OCI-LY3 (cell line): Measurements from ENCODE around the gene SCD5.

Source experiments
- H2AFZ ChIP-seq: fragments of 200-600, 300-600 bp; shearing (Covaris generic); 2 replicates; pipeline ENCODE4 v1.6.0; 2014; ENCODE audit warnings: antibody characterized with exemption, low read depth, low read length
- H3K27ac ChIP-seq: fragments of 200-600, 300-600 bp; sonication (generic); 2 replicates; pipeline ENCODE4 v1.5.1; 2014; ENCODE audit warnings: mild to moderate bottlenecking, low read length, moderate library complexity, mixed read lengths
- H3K27me3 ChIP-seq: fragments of 200-600, 300-600 bp; sonication (generic); 2 replicates; pipeline ENCODE4 v1.6.1; 2014; ENCODE audit warnings: low read depth, low read length, mixed read lengths
- H3K36me3 ChIP-seq: fragments of 200-600, 300-600 bp; sonication (generic); replicated peaks from 2 replicates; pipeline ENCODE3; 2014; ENCODE audit warnings: low read depth, low read length, mixed read lengths
- H3K4me1 ChIP-seq: fragments of 300-600, 200-600 bp; sonication (generic); 2 replicates; pipeline ENCODE4 v1.6.1; 2014; ENCODE audit warnings: low read length, mixed read lengths
- H3K4me2 ChIP-seq: fragments of 200-600, 300-600 bp; sonication (generic); 2 replicates; pipeline ENCODE4 v1.6.1; 2014; ENCODE audit warnings: low read length, mixed read lengths
- H3K4me3 ChIP-seq: fragments of 300-600, 200-600 bp; sonication (generic); 2 replicates; pipeline ENCODE4 v1.5.1; 2014; ENCODE audit warnings: antibody characterized with exemption, mild to moderate bottlenecking, low read length, moderate library complexity
- H3K79me2 ChIP-seq: fragments of 300-600, 200-600 bp; shearing (Covaris generic); 2 replicates; pipeline ENCODE4 v1.6.1; 2014; ENCODE audit warnings: mild to moderate bottlenecking, low read length, mixed read lengths
- H3K9ac ChIP-seq: fragments of 300-600, 200-600 bp; shearing (Covaris generic); 2 replicates; pipeline ENCODE4 v1.6.0; 2014; ENCODE audit warnings: mild to moderate bottlenecking, low read length, moderate library complexity
- H3K9me3 ChIP-seq: fragments of 200-600, 300-600 bp; shearing (Covaris generic); 2 replicates; pipeline ENCODE4 v1.6.1; 2014; ENCODE audit warnings: low read length, mixed read lengths; ENCODE audit not compliant: insufficient read depth
- H4K20me1 ChIP-seq: fragments of 200-600, 300-600 bp; sonication (generic); 2 replicates; pipeline ENCODE4 v1.6.1; 2016; ENCODE audit warnings: low read length, mixed read lengths; ENCODE audit not compliant: insufficient read depth
- EZH2phosphoT487 ChIP-seq: fragments of 200-600 bp; shearing (Covaris generic); IDR thresholded peaks from 2 replicates; pipeline ENCODE4 v1.6.1; 2018; ENCODE audit warnings: antibody characterized with exemption, mixed run types, low read depth
- TF ChIP-seq, protein P1 (sequence below): fragments of 200-600, 300-600 bp; sonication (generic); IDR thresholded peaks from 2 replicates; pipeline ENCODE4 v1.5.1; 2014; ENCODE audit warnings: antibody characterized with exemption, low read length, low read depth

The SCD5 gene

GRCh38 chr4:82787342-82787741 is 11.3 kb downstream of the SCD5 start:
- H3K4me3 ChIP-seq = no peak overlapping the region
- H4K20me1 ChIP-seq = no peaks in the 10 kb centered on the region
- H3K4me1 ChIP-seq = no peaks in the 10 kb centered on the region
- no peaks in the 10 kb centered on the region for H3K79me2 ChIP-seq
- H3K4me2 ChIP-seq = no peak overlapping the region
- H3K27me3 ChIP-seq = peaks cover 7% of the 10 kb centered on the region
- no peak overlapping the region for H3K27ac ChIP-seq
- no peak for TF ChIP-seq EZH2phosphoT487
- TF ChIP-seq, protein P1, sequence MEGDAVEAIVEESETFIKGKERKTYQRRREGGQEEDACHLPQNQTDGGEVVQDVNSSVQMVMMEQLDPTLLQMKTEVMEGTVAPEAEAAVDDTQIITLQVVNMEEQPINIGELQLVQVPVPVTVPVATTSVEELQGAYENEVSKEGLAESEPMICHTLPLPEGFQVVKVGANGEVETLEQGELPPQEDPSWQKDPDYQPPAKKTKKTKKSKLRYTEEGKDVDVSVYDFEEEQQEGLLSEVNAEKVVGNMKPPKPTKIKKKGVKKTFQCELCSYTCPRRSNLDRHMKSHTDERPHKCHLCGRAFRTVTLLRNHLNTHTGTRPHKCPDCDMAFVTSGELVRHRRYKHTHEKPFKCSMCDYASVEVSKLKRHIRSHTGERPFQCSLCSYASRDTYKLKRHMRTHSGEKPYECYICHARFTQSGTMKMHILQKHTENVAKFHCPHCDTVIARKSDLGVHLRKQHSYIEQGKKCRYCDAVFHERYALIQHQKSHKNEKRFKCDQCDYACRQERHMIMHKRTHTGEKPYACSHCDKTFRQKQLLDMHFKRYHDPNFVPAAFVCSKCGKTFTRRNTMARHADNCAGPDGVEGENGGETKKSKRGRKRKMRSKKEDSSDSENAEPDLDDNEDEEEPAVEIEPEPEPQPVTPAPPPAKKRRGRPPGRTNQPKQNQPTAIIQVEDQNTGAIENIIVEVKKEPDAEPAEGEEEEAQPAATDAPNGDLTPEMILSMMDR = no peak
- H3K9ac ChIP-seq = no peak overlapping the region
- no peak overlapping the region for H2AFZ ChIP-seq
- H3K9me3 ChIP-seq = no peaks in the 10 kb centered on the region
- H3K36me3 ChIP-seq = no peaks in the 10 kb centered on the region

- H3K4me3 ChIP-seq = no peak overlapping the region
- H3K4me2 ChIP-seq = no peak overlapping the region
- peaks cover 7% of the 10 kb centered on the region for H3K27me3 ChIP-seq
- no peak overlapping the region for H3K9ac ChIP-seq
- no peaks in the 10 kb centered on the region for H3K79me2 ChIP-seq
- no peaks in the 10 kb centered on the region for H3K36me3 ChIP-seq
- no peak for TF ChIP-seq EZH2phosphoT487
- TF ChIP-seq, protein P1 = no peak
- no peak overlapping the region for H3K27ac ChIP-seq
- no peaks in the 10 kb centered on the region for H3K4me1 ChIP-seq
- no peaks in the 10 kb centered on the region for H4K20me1 ChIP-seq
- H2AFZ ChIP-seq = no peak overlapping the region
- no peaks in the 10 kb centered on the region for H3K9me3 ChIP-seq
Observed at GRCh38 chr4:82786828-82787227, 11.8 kb downstream of the SCD5 start.

- H3K4me1 ChIP-seq = no peaks in the 10 kb centered on the region
- H3K36me3 ChIP-seq = no peaks in the 10 kb centered on the region
- H3K27ac ChIP-seq = no peak overlapping the region
- no peaks in the 10 kb centered on the region for H4K20me1 ChIP-seq
- H3K27me3 ChIP-seq = peaks cover 7% of the 10 kb centered on the region
- no peaks in the 10 kb centered on the region for H3K79me2 ChIP-seq
- H2AFZ ChIP-seq = no peak overlapping the region
- H3K4me2 ChIP-seq = no peak overlapping the region
- H3K9ac ChIP-seq = no peak overlapping the region
- no peak for TF ChIP-seq EZH2phosphoT487
- TF ChIP-seq, protein P1 = no peak
- H3K9me3 ChIP-seq = no peaks in the 10 kb centered on the region
- no peak overlapping the region for H3K4me3 ChIP-seq
Observed at GRCh38 chr4:82785611-82786400, 12.8 kb downstream of the SCD5 start.

DNA sequence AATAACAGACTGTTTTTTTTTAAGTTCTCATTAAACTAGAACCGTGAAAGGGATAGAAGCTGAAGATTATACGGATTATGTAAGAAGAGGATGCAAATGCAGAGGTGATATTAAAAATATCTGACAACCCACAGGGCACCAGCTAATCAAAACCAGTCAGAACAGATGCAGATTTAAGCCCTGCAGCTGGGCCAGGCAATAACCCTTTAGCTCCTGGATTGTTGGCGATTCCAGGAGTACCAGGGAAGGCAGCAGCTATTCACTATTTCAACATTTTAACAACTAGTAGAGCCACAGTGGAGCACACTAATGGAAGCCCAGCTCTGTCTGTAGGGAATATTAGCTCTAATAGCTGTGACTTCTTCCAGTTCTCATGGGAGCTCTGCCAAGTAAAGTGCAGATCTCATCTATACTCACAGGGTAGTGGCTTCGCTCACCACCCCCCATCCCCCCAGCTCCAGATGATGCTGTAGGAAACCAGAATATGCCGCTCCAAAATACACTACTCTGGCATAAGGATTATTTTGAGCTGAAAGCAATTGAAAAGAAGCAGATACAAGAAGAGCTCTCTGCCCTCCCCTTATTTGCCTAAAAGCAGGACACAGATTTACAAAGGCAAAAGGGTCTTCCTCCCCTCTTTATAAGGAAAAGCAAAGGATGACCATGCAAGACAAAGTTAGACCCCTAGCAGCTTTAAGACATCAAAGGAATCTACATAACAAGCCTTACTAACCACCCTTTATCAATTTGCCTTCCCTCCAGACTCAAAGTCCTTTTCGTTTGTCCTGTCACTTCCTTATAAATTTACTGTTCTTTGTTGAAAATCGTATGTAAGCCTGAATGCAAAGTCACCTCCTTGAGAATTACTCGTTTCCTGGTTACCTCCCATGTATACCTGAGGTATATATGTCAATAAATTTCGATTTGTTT is 13.7 kb downstream of the SCD5 start:
- Histone ChIP-seq H3K9ac (no peak overlapping the region), H3K27ac (no peak overlapping the region), H3K4me3 (no peak overlapping the region), H3K4me1 (no peaks in the 10 kb centered on the region), H2AFZ (no peak overlapping the region), H3K36me3 (no peaks in the 10 kb centered on the region), H3K4me2 (no peak overlapping the region), H4K20me1 (no peaks in the 10 kb centered on the region), H3K27me3 (peaks cover 7% of the 10 kb centered on the region), H3K9me3 (no peaks in the 10 kb centered on the region), H3K79me2 (no peaks in the 10 kb centered on the region)
- TF ChIP-seq, protein P1 = no peak
- TF ChIP-seq EZH2phosphoT487 = no peak
